ENCODE measurements around the gene DLG2.

Gene DLG2

GRCh38 chr11:83751041-83751440 lies 1876.1 kb downstream of the DLG2 start:
- TF ChIP-seq TEAD4 (IDR thresholded peaks at IDR 0.05) (no peak), REST (IDR thresholded peaks at IDR 0.05; ENCODE audit: low read depth) (no peak), RAD21 (IDR thresholded peaks at IDR 0.05; ENCODE audit: low read depth) (no peak), EP300 (IDR thresholded peaks at IDR 0.05; ENCODE audit: borderline replicate concordance) (no peak), USF1 (IDR thresholded peaks at IDR 0.05) (no peak), CREB1 (IDR thresholded peaks at IDR 0.05; ENCODE audit: low read depth) (no peak), TAF1 (IDR thresholded peaks at IDR 0.05; ENCODE audit: low read depth) (no peak), FOXM1 (IDR thresholded peaks at IDR 0.05; ENCODE audit: borderline replicate concordance, low read depth) (no peak), CEBPB (IDR thresholded peaks at IDR 0.05) (no peak), ZBTB7A (IDR thresholded peaks at IDR 0.05; ENCODE audit: low read depth) (no peak), NFIC (IDR thresholded peaks at IDR 0.05) (no peak), EGR1 (IDR thresholded peaks at IDR 0.05) (no peak), YY1 (IDR thresholded peaks at IDR 0.05; ENCODE audit: low read depth) (no peak), TCF12 (IDR thresholded peaks at IDR 0.05; ENCODE audit: low read depth) (no peak)
- TF ChIP-seq, protein P1, sequence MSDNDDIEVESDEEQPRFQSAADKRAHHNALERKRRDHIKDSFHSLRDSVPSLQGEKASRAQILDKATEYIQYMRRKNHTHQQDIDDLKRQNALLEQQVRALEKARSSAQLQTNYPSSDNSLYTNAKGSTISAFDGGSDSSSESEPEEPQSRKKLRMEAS (IDR thresholded peaks at IDR 0.05), result no peak

- no peak for TF ChIP-seq YY1 (IDR thresholded peaks at IDR 0.05; ENCODE audit: low read depth)
- no peak for TF ChIP-seq TCF12 (IDR thresholded peaks at IDR 0.05; ENCODE audit: low read depth)
These were observed 1880.1 kb downstream of the DLG2 start for GRCh38 chr11:83746921-83747585.

GRCh38 chr11:83744620-83745192 lies 1882.4 kb downstream of the DLG2 start:
- TF ChIP-seq TAF1 (IDR thresholded peaks at IDR 0.05; ENCODE audit: low read depth), result no peak
- TF ChIP-seq NFIC (IDR thresholded peaks at IDR 0.05), result no peak
- TF ChIP-seq YY1 (IDR thresholded peaks at IDR 0.05; ENCODE audit: low read depth), result no peak
- TF ChIP-seq TCF12 (IDR thresholded peaks at IDR 0.05; ENCODE audit: low read depth), result no peak
- no peak for TF ChIP-seq REST (IDR thresholded peaks at IDR 0.05; ENCODE audit: low read depth)
- no peak for TF ChIP-seq EGR1 (IDR thresholded peaks at IDR 0.05)
- no peak for TF ChIP-seq FOXM1 (IDR thresholded peaks at IDR 0.05; ENCODE audit: borderline replicate concordance, low read depth)
- TF ChIP-seq TEAD4 (IDR thresholded peaks at IDR 0.05), result no peak
- TF ChIP-seq, protein P1 (IDR thresholded peaks at IDR 0.05), result no peak
- TF ChIP-seq EP300 (IDR thresholded peaks at IDR 0.05; ENCODE audit: borderline replicate concordance), result no peak
- no peak for TF ChIP-seq CREB1 (IDR thresholded peaks at IDR 0.05; ENCODE audit: low read depth)

DNA sequence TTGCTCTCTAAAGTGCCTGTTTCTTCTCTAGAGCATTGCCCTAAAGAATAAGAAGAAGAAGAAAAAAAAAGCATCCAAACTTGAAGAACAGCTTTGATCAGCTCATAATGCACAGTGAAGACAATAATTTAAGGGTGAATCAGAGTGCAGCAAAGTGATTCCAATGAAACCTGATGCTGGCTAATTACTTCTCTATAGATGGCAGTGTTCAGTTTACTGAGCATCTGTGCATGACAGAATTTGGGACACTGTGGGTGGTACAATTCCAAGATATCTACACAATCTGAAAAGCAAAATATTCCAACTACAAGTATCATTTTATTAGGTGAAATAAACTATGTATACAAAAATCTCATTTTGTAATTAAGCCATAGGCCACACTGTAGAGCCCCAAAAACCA lies 1890.5 kb downstream of the DLG2 start:
- no peak for TF ChIP-seq TEAD4 (IDR thresholded peaks at IDR 0.05)
- no peak for TF ChIP-seq NFIC (IDR thresholded peaks at IDR 0.05)
- no peak for TF ChIP-seq RAD21 (IDR thresholded peaks at IDR 0.05; ENCODE audit: low read depth)
- no peak for TF ChIP-seq ZBTB7A (IDR thresholded peaks at IDR 0.05; ENCODE audit: low read depth)
- TF ChIP-seq CREB1 (IDR thresholded peaks at IDR 0.05; ENCODE audit: low read depth), result no peak

- TF ChIP-seq CREB1 (IDR thresholded peaks at IDR 0.05; ENCODE audit: low read depth) (no peak), TCF12 (IDR thresholded peaks at IDR 0.05; ENCODE audit: low read depth) (no peak), YY1 (IDR thresholded peaks at IDR 0.05; ENCODE audit: low read depth) (no peak), TEAD4 (IDR thresholded peaks at IDR 0.05) (no peak), NFIC (IDR thresholded peaks at IDR 0.05) (no peak), TAF1 (IDR thresholded peaks at IDR 0.05; ENCODE audit: low read depth) (no peak)
- TF ChIP-seq, protein P1 (IDR thresholded peaks at IDR 0.05), result no peak
These were observed 1893.0 kb downstream of the DLG2 start for GRCh38 chr11:83734120-83734519.

- TF ChIP-seq CEBPB (IDR thresholded peaks at IDR 0.05) (no peak), RAD21 (IDR thresholded peaks at IDR 0.05; ENCODE audit: low read depth) (no peak)
These were observed 1898.9 kb downstream of the DLG2 start for GRCh38 chr11:83728281-83728680.

- no peak for TF ChIP-seq FOXM1 (IDR thresholded peaks at IDR 0.05; ENCODE audit: borderline replicate concordance, low read depth)
- no peak for TF ChIP-seq CEBPB (IDR thresholded peaks at IDR 0.05)
- TF ChIP-seq USF1 (IDR thresholded peaks at IDR 0.05), result no peak
- no peak for TF ChIP-seq TEAD4 (IDR thresholded peaks at IDR 0.05)
- no peak for TF ChIP-seq ZBTB7A (IDR thresholded peaks at IDR 0.05; ENCODE audit: low read depth)
- no peak for TF ChIP-seq EGR1 (IDR thresholded peaks at IDR 0.05)
These were observed 1899.9 kb downstream of the DLG2 start for GRCh38 chr11:83727251-83727650.
